HG03039 (cell line): ENCODE results near the gene SP2.

Experiments
- ATAC-seq: cut with Tn5 transposase; IDR thresholded peaks from one replicate; pipeline ENCODE4 v1.9.1; 2021; ENCODE audit warnings: mild to moderate bottlenecking, moderate library complexity; ENCODE audit not compliant: unreplicated experiment

The SP2 gene

GRCh38 chr17:47888293-47888692 lies 7.7 kb upstream of the SP2 start:
- no peak for ATAC-seq

- no peak for ATAC-seq
Measured at GRCh38 chr17:47889734-47890529, 6.1 kb upstream of the SP2 start.

- ATAC-seq, result no peak
Measured at GRCh38 chr17:47891545-47892088, 4.4 kb upstream of the SP2 start.

- ATAC-seq, result no peak
Measured at GRCh38 chr17:47894498-47895346, 1.3 kb upstream of the SP2 start.

GRCh38 chr17:47895347-47895855 lies 635 bp upstream of the SP2 start:
- no peak for ATAC-seq

GRCh38 chr17:47896672-47897490 lies 845 bp downstream of the SP2 start:
- ATAC-seq, result no peak

GRCh38 chr17:47897561-47897960 lies 1.5 kb downstream of the SP2 start:
- no peak for ATAC-seq

- ATAC-seq, result no peak
Measured at GRCh38 chr17:47898241-47898640, 2.2 kb downstream of the SP2 start.

GRCh38 chr17:47899643-47900042 lies 3.6 kb downstream of the SP2 start:
- ATAC-seq, result no peak

- no peak for ATAC-seq
Measured at GRCh38 chr17:47901423-47901822, 5.4 kb downstream of the SP2 start.

GRCh38 chr17:47902039-47902744 lies 6.2 kb downstream of the SP2 start:
- ATAC-seq, result no peak

GRCh38 chr17:47905221-47905733 lies 9.2 kb downstream of the SP2 start:
- no peak for ATAC-seq

GRCh38 chr17:47906443-47906842 lies 10.4 kb downstream of the SP2 start:
- ATAC-seq, result no peak

GRCh38 chr17:47907932-47908562 lies 12.0 kb downstream of the SP2 start:
- ATAC-seq, result no peak

GRCh38 chr17:47913050-47913449 lies 17.0 kb downstream of the SP2 start:
- ATAC-seq, result no peak

- ATAC-seq, result no peak
Measured at GRCh38 chr17:47914306-47914948, 18.4 kb downstream of the SP2 start.

GRCh38 chr17:47915776-47916398 lies 19.9 kb downstream of the SP2 start:
- no peak for ATAC-seq

- ATAC-seq, result no peak
Measured at GRCh38 chr17:47916489-47917208, 20.6 kb downstream of the SP2 start.
